NT2/D1 (cell line): Measurements from ENCODE around the gene L3MBTL3.

Source experiments
- DNase-seq: peaks from one replicate; pipeline ENCODE4 v3.0.0-alpha.2; 2011; ENCODE audit warnings: low read depth, low spot score
- H3K27me3 ChIP-seq: 2 replicates; pipeline ENCODE4 v1.6.0; 2011; ENCODE audit warnings: mild to moderate bottlenecking; ENCODE audit not compliant: insufficient read length, insufficient read depth
- H3K36me3 ChIP-seq: 2 replicates; pipeline ENCODE4 v1.6.1; 2011; ENCODE audit warnings: mild to moderate bottlenecking, low read length, mixed read lengths; ENCODE audit not compliant: insufficient read depth, insufficient read length
- H3K4me1 ChIP-seq: 2 replicates; pipeline ENCODE4 v1.5.1; 2011; ENCODE audit not compliant: insufficient read depth, insufficient read length
- H3K4me3 ChIP-seq: 2 replicates; pipeline ENCODE4 v1.5.1; 2011; ENCODE audit warnings: low read depth; ENCODE audit not compliant: insufficient read length
- H3K9ac ChIP-seq: 2 replicates; pipeline ENCODE4 v1.6.0; 2011; ENCODE audit warnings: low read depth; ENCODE audit not compliant: insufficient read length
- H3K9me3 ChIP-seq: 2 replicates; pipeline ENCODE4 v1.5.1; 2011; ENCODE audit warnings: mild to moderate bottlenecking, low read length; ENCODE audit not compliant: insufficient read depth
- SUZ12 ChIP-seq: IDR thresholded peaks from 2 replicates; pipeline ENCODE4 v1.6.1; 2011; ENCODE audit not compliant: insufficient read length, insufficient read depth; ENCODE audit errors: extremely low read depth
- YY1 ChIP-seq: IDR thresholded peaks from 2 replicates; pipeline ENCODE4 v1.6.1; 2011; ENCODE audit not compliant: insufficient read length, insufficient read depth
- ZNF274 ChIP-seq: IDR thresholded peaks from 2 replicates; pipeline ENCODE4 v1.6.1; 2011; ENCODE audit warnings: mild to moderate bottlenecking, low read depth, low read length

L3MBTL3 gene

GRCh38 chr6:130012728-130013127 is 5.7 kb upstream of the L3MBTL3 start:
- no peaks in the 10 kb centered on the region for H3K9me3 ChIP-seq
- no peak overlapping the region for H3K4me3 ChIP-seq
- H3K4me1 ChIP-seq = no peaks in the 10 kb centered on the region
- DNase-seq = no peak
- H3K36me3 ChIP-seq = no peaks in the 10 kb centered on the region
- TF ChIP-seq ZNF274 (no peak), YY1 (no peak), SUZ12 (no peak)
- H3K27me3 ChIP-seq = no peaks in the 10 kb centered on the region
- H3K9ac ChIP-seq = no peak overlapping the region

GRCh38 chr6:130018744-130019325 is 454 bp downstream of the L3MBTL3 start:
- no peaks in the 10 kb centered on the region for H3K36me3 ChIP-seq
- no peaks in the 10 kb centered on the region for H3K9me3 ChIP-seq
- peak overlapping the region; percentile 57 for H3K4me3 ChIP-seq
- TF ChIP-seq YY1 (no peak), SUZ12 (no peak), ZNF274 (no peak)
- H3K4me1 ChIP-seq = no peaks in the 10 kb centered on the region
- peak overlapping the region; percentile 56 for H3K9ac ChIP-seq
- H3K27me3 ChIP-seq = peaks cover 8% of the 10 kb centered on the region
- DNase-seq = no peak

GRCh38 chr6:130019326-130020072 is 1.1 kb downstream of the L3MBTL3 start:
- DNase-seq = no peak
- H3K9ac ChIP-seq = peak overlapping the region; percentile 71
- H3K9me3 ChIP-seq = no peaks in the 10 kb centered on the region
- H3K4me1 ChIP-seq = no peaks in the 10 kb centered on the region
- TF ChIP-seq ZNF274 = no peak
- no peak for TF ChIP-seq YY1
- TF ChIP-seq SUZ12 = no peak
- H3K36me3 ChIP-seq = no peaks in the 10 kb centered on the region
- H3K4me3 ChIP-seq = peak overlapping the region; percentile 59
- H3K27me3 ChIP-seq = peaks cover 8% of the 10 kb centered on the region

- H3K9me3 ChIP-seq = no peaks in the 10 kb centered on the region
- no peaks in the 10 kb centered on the region for H3K4me1 ChIP-seq
- peak overlapping the region; percentile 59 for H3K4me3 ChIP-seq
- peaks cover 8% of the 10 kb centered on the region for H3K27me3 ChIP-seq
- DNase-seq = no peak
- H3K36me3 ChIP-seq = no peaks in the 10 kb centered on the region
- TF ChIP-seq YY1 = no peak
- TF ChIP-seq ZNF274 = no peak
- TF ChIP-seq SUZ12 = no peak
- H3K9ac ChIP-seq = peak overlapping the region; percentile 10
Measured at GRCh38 chr6:130020073-130020906, 1.9 kb downstream of the L3MBTL3 start.

GRCh38 chr6:130020907-130021629 is 2.7 kb downstream of the L3MBTL3 start:
- Histone ChIP-seq H3K4me1 (no peaks in the 10 kb centered on the region), H3K36me3 (no peaks in the 10 kb centered on the region), H3K27me3 (peaks cover 8% of the 10 kb centered on the region), H3K4me3 (peak overlapping the region; percentile 59), H3K9ac (no peak overlapping the region), H3K9me3 (no peaks in the 10 kb centered on the region)
- DNase-seq = peak; percentile 58
- TF ChIP-seq ZNF274 = no peak

GRCh38 chr6:130026859-130027258 is 8.5 kb downstream of the L3MBTL3 start:
- Histone ChIP-seq H3K36me3 (no peaks in the 10 kb centered on the region), H3K4me3 (no peak overlapping the region), H3K9me3 (no peaks in the 10 kb centered on the region), H3K27me3 (peaks cover under 1% of the 10 kb centered on the region), H3K4me1 (no peaks in the 10 kb centered on the region), H3K9ac (no peak overlapping the region)
- no peak for DNase-seq
- TF ChIP-seq ZNF274 = no peak
- TF ChIP-seq YY1 = no peak
- TF ChIP-seq SUZ12 = no peak
